GM12878 (cell line): ENCODE measurements around the gene NPRL2. TPM values are rescaled to one million over a fixed set of nuclear protein-coding genes. Genes with fewer than 3 reads are reported as not detected.
A peak's percentile ranks its signal among the peaks of the same experiment; 100 is the strongest.

Experiments
- ATAC-seq: fragments of 200-7000 bp; cut with Tn5 transposase; 3 replicates; pipeline ENCODE4 v1.9.1; 2020; ENCODE audit warnings: mild to moderate bottlenecking, moderate library complexity
- BruUV-seq: library from RNA; stranded (reverse); fragments of 400-500 nt; replicated peaks from 2 replicates; lab custom pipeline; 2021; lab: Mats Ljungman, UMichigan
- CTCF ChIA-PET: fragments of 300-600 bp; sonication (Branson Sonifier 250); formaldehyde crosslinking; extraction: SDS; loops from one replicate; lab custom pipeline; 2021; ENCODE audit warnings: inconsistent platforms; lab: Yijun Ruan, JAX
- POLR2A ChIA-PET: fragments of 350-600 bp; formaldehyde crosslinking; extraction: SDS; loops from one replicate; lab custom pipeline; 2021; ENCODE audit warnings: inconsistent platforms; lab: Charles Lee
- RAD21 ChIA-PET: fragments of 300-600 bp; sonication (Branson Sonifier 250); formaldehyde crosslinking; loops from one replicate; lab custom pipeline; 2023; ENCODE audit warnings: antibody characterized with exemption; ENCODE audit not compliant: unreplicated experiment; lab: Charles Lee
- SMC1A ChIA-PET: fragments of 300-600 bp; sonication (Branson Sonifier 250); formaldehyde crosslinking; loops from one replicate; lab custom pipeline; 2023; ENCODE audit not compliant: unreplicated experiment, uncharacterized antibody; lab: Charles Lee
- DNase-seq: peaks from one replicate; pipeline ENCODE4 v3.0.0-alpha.2; 2011; ENCODE audit warnings: low read depth, low spot score
- FAIRE-seq: peaks from 3 replicates; lab custom pipeline; 2011; peaks lifted over from hg19 to GRCh38; lab: Jason Lieb, UNC
- H2AFZ ChIP-seq: 2 replicates; pipeline ENCODE4 v1.6.0; 2011; ENCODE audit warnings: low read depth, low read length, control low read depth; ENCODE audit not compliant: control insufficient read depth
- H3K27ac ChIP-seq: 2 replicates; pipeline ENCODE4 v1.5.1; 2011; ENCODE audit warnings: control low read depth; ENCODE audit not compliant: control insufficient read depth, insufficient read depth
- H3K27me3 ChIP-seq, 2 experiments: replicated peaks in 1 of 2; 2 replicates each; pipeline versions ENCODE4 v1.6.0 to v1.6.1; 2011; ENCODE audit warnings: low read length in 1 of 2; ENCODE audit not compliant: control insufficient read depth in 2 of 2, insufficient read depth in 2 of 2
- H3K36me3 ChIP-seq, 2 experiments: 2 replicates each; pipeline ENCODE4 v1.5.1; 2011; ENCODE audit warnings: low read length in 1 of 2; ENCODE audit not compliant: control insufficient read depth in 2 of 2, insufficient read depth in 2 of 2
- H3K4me1 ChIP-seq: 2 replicates; pipeline ENCODE4 v1.6.1; 2011; ENCODE audit warnings: mild to moderate bottlenecking, low read length, moderate library complexity, mixed read lengths; ENCODE audit not compliant: control insufficient read depth, insufficient read depth
- H3K4me2 ChIP-seq: 2 replicates; pipeline ENCODE4 v1.6.0; 2011; ENCODE audit warnings: control low read depth; ENCODE audit not compliant: control insufficient read depth, insufficient read depth
- H3K4me3 ChIP-seq: fragments of 200-600 bp; sonication (generic); 2 replicates; pipeline ENCODE4 v1.5.1; 2016
- H3K79me2 ChIP-seq: 2 replicates; pipeline ENCODE4 v1.6.0; 2011; ENCODE audit warnings: low read length; ENCODE audit not compliant: control insufficient read depth, insufficient read depth
- H3K9ac ChIP-seq: 2 replicates; pipeline ENCODE4 v1.8.0; 2011; ENCODE audit warnings: low read length, control low read depth, mixed read lengths; ENCODE audit not compliant: control insufficient read depth, insufficient read depth
- H3K9me3 ChIP-seq: replicated peaks from 3 replicates; pipeline ENCODE4 v1.5.1; 2011; ENCODE audit warnings: mild to moderate bottlenecking, low read length; ENCODE audit not compliant: control insufficient read depth, insufficient read depth
- H4K20me1 ChIP-seq: 2 replicates; pipeline ENCODE4 v1.6.0; 2011; ENCODE audit not compliant: control insufficient read depth, insufficient read depth
- BCL11A ChIP-seq: IDR thresholded peaks from 2 replicates; pipeline ENCODE4 v1.6.1; 2011; ENCODE audit warnings: low read depth, low read length
- CUX1 ChIP-seq: IDR thresholded peaks from 2 replicates; pipeline ENCODE4 v1.6.1; 2012; ENCODE audit warnings: improper control_type of control experiment, low read depth, low read length; ENCODE audit not compliant: insufficient replicate concordance
- EP300 ChIP-seq, 2 experiments: fragments of 150-350 bp in 1 of 2; IDR thresholded peaks; 2 replicates each; pipeline ENCODE4 v1.6.1; 2011 to 2012; ENCODE audit warnings: low read depth in 2 of 2, low read length in 2 of 2, borderline replicate concordance in 1 of 2, improper control_type of control experiment in 1 of 2, inconsistent platforms in 1 of 2; ENCODE audit not compliant: control insufficient read depth in 1 of 2
- MEF2B ChIP-seq: fragments of 450-650 bp; IDR thresholded peaks from 2 replicates; pipeline ENCODE4 v1.6.1; 2018; ENCODE audit warnings: mild to moderate bottlenecking, moderate library complexity; ENCODE audit not compliant: partially characterized antibody, poor library complexity, severe bottlenecking
- NR2C2 ChIP-seq: IDR thresholded peaks from 2 replicates; pipeline ENCODE4 v1.6.1; 2011; ENCODE audit warnings: borderline replicate concordance, low read depth; ENCODE audit not compliant: control insufficient read depth, insufficient read length
- PML ChIP-seq: IDR thresholded peaks from 2 replicates; pipeline ENCODE4 v1.6.1; 2012; ENCODE audit warnings: low read length, inconsistent platforms
- POLR2A ChIP-seq: IDR thresholded peaks from 2 replicates; pipeline ENCODE4 v1.6.1; 2011; ENCODE audit warnings: low read depth, mild to moderate bottlenecking, low read length
- POLR2AphosphoS2 ChIP-seq: IDR thresholded peaks from 2 replicates; pipeline ENCODE4 v1.6.1; 2011; ENCODE audit warnings: low read depth, mild to moderate bottlenecking, low read length, improper control_type of control experiment, moderate library complexity
- POLR2AphosphoS5 ChIP-seq: IDR thresholded peaks from 2 replicates; pipeline ENCODE4 v1.6.1; 2011; ENCODE audit warnings: mild to moderate bottlenecking, low read length, inconsistent platforms
- SMAD5 ChIP-seq: IDR thresholded peaks from 2 replicates; pipeline ENCODE4 v1.6.1; 2016; ENCODE audit warnings: antibody characterized with exemption, low read depth
- STAT3 ChIP-seq: IDR thresholded peaks from 2 replicates; pipeline ENCODE4 v1.6.1; 2011; ENCODE audit warnings: low read depth, low read length, improper control_type of control experiment
- TARDBP ChIP-seq: IDR thresholded peaks from 2 replicates; pipeline ENCODE4 v1.6.1; 2016; ENCODE audit warnings: borderline replicate concordance
- YY1 ChIP-seq: IDR thresholded peaks from 2 replicates; pipeline ENCODE4 v1.6.1; 2011; ENCODE audit warnings: low read depth, mild to moderate bottlenecking, low read length
- ZNF384 ChIP-seq: IDR thresholded peaks from 2 replicates; pipeline ENCODE4 v1.6.1; 2012; ENCODE audit warnings: low read depth, mild to moderate bottlenecking, low read length, improper control_type of control experiment, borderline replicate concordance
- WGBS: methylation state at CpG from one replicate; pipeline ENCODE4 v1.1.6; 2016; ENCODE audit warnings: low lambda C conversion rate; ENCODE audit not compliant: insufficient replicate concordance, insufficient coverage; ENCODE audit errors: missing lambda C conversion rate; 5-methylcytosine and 5-hydroxymethylcytosine counted together
- in situ Hi-C: fragments of 300-500 bp; cut with MboI; formaldehyde crosslinking; loops from 9 replicates; pipeline ENCODE4 v1.14.3; 2018; ENCODE audit warnings: mixed read lengths
- intact Hi-C: fragments of 100-400 bp; cut with micrococcal nuclease; formaldehyde crosslinking; loops from one replicate; pipeline ENCODE4 v1.14.2; 2022; ENCODE audit not compliant: unreplicated experiment
- polyA plus RNA-seq, 11 experiments: library from polyadenylated mRNA; depleted of rRNA in 4 of 11; unstranded in 6 of 11; stranded (reverse) in 5 of 11; fragments of >200 nt; fragmentation: Nextera tagmentation in 4 of 11; fragmentation: Illumina TruSeq in 1 of 11; extraction: Ambion mirVana in 4 of 11; extraction: Trizol in 1 of 11; gene quantifications; 1 replicate in 1 of 11; 2 replicates in 10 of 11; pipeline versions ENCODE4 v1.2.1 to v1.2.3, GENCODE V29; 2011 to 2016; ENCODE audit warnings: inconsistent platforms in 2 of 11, missing spikeins in 2 of 11, low read depth in 1 of 11
- total RNA-seq, 4 experiments: library from RNA; depleted of rRNA in 3 of 4; stranded (reverse); fragments of >200 nt in 3 of 4; fragmentation: Illumina TruSeq in 1 of 4; extraction: Trizol in 1 of 4; gene quantifications; 2 replicates each; pipeline versions ENCODE4 v1.2.1 to v1.2.3, GENCODE V29; 2013 to 2021

Gene NPRL2
- total and polyA plus RNA-seq, 10 of the 15 experiments (the other 5 are each of a cell fraction or from before 2014, with no cell fraction given) = 17.8 to 54.2 (median 32.9) TPM

DNA sequence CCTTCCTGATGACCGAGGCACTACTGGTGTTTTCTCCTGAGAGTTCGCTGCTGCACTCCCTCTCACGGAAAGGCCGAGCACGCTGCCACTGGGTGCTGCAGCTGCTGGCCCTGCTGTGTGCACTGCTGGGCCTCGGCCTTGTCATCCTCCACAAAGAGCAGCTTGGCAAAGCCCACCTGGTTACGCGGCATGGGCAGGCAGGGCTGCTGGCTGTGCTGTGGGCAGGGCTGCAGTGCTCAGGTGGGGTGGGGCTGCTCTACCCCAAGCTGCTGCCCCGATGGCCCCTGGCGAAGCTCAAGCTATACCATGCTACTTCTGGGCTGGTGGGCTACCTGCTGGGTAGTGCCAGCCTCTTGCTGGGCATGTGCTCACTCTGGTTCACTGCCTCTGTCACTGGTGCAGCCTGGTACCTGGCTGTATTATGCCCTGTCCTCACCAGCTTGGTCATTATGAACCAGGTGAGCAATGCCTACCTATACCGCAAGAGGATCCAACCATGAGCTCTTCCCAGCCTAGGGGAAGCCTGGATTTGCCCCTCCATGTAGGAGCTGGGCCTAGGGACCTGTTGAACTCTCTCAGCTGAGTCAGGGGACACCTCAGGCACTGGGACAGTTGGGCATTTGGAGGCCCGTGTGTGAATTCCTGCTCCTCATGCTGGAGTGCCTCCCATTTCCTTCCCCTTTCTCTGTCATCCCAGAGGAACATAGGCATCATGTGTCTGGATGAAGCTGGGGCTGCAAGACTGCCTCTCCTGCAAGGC is 2.9 kb upstream of the NPRL2 start:
- Histone ChIP-seq H3K79me2 (peaks cover 43% of the 10 kb centered on the region), H3K4me1 (peaks cover 31% of the 10 kb centered on the region), H3K36me3 (peaks cover 8 to 26% of the 10 kb centered on the region in 2 experiments; a peak in 2 of 4 replicates), H3K9ac (no peak overlapping the region), H3K27ac (no peak overlapping the region), H3K27me3 (no peaks in the 10 kb centered on the region), H4K20me1 (peaks cover 2% of the 10 kb centered on the region; the same call in 1 of the 2 replicates), H3K4me3 (no peak overlapping the region), H2AFZ (no peak overlapping the region), H3K9me3 (no peaks in the 10 kb centered on the region), H3K4me2 (no peak overlapping the region)
- ATAC-seq (no peak), FAIRE-seq (no peak), DNase-seq (no peak)
- CTCF ChIA-PET = interaction anchor here (0.5 to 2.7 kb wide), 6 partner anchors 15 to 717 kb away, joined by 3 to 12 read pairs (median 3); no protein-coding TSS in a partner anchor
- 86% methylated on average over 12 of the region's 12 CpGs for WGBS
- intact Hi-C loops = no loop called here
- RAD21 ChIA-PET = interaction anchor here (1.2 kb wide), 1 partner anchor 13 kb away, joined by 3 read pairs; the partner anchor contains the start of gene RASSF1
- in situ Hi-C loops = loop anchor here (10.0 kb wide), 1 partner anchor 1031 kb away; the partner anchor contains the start of gene MANF
- POLR2A ChIA-PET = interaction anchor here (0.7 to 1.2 kb wide), 2 partner anchors 15 to 16 kb away, joined by 4 read pairs; no protein-coding TSS in a partner anchor
- TF ChIP-seq STAT3 = no peak
- TF ChIP-seq BCL11A = no peak
- TF ChIP-seq POLR2AphosphoS2 = peak; percentile 59; the same call in 1 of the 2 replicates
- TF ChIP-seq NR2C2 = no peak
- TF ChIP-seq SMAD5 = no peak
- TF ChIP-seq YY1 = no peak
- no peak for TF ChIP-seq EP300 (IDR thresholded peaks at IDR 0.05; ENCODE audit: borderline replicate concordance in 1 of 2, control insufficient read depth in 1 of 2, low read depth in 2 of 2, low read length in 2 of 2)
- no peak for TF ChIP-seq TARDBP
- no peak for TF ChIP-seq CUX1
- peak; percentile 69 for TF ChIP-seq POLR2A
- TF ChIP-seq POLR2AphosphoS5 = peak; percentile 45; the same call in 1 of the 2 replicates
- TF ChIP-seq ZNF384 = no peak
- TF ChIP-seq PML = 0 out of 2 replicates have a peak, but pooled peaks have one; percentile 30
- TF ChIP-seq MEF2B = no peak
- BruUV-seq = no TSS peak
- SMC1A ChIA-PET = no interaction called here
